C4-2B (cell line): Measurements from ENCODE around the gene SLC16A8.

Source experiments
- H3K27ac ChIP-seq: fragments of 450-650 bp; 2 replicates; pipeline ENCODE4 v1.5.1; 2017
- ZFX ChIP-seq: fragments of 450-650 bp; IDR thresholded peaks from 2 replicates; pipeline ENCODE4 v1.6.1; 2017
- TF ChIP-seq, protein P1 (sequence below): fragments of 450-650 bp; conservative IDR thresholded peaks from 2 replicates; pipeline ENCODE4 v1.5.1; 2017; ENCODE audit warnings: mild to moderate bottlenecking

Gene SLC16A8

GRCh38 chr22:38072322-38073149 is 11.4 kb downstream of the SLC16A8 start:
- TF ChIP-seq, protein P1, sequence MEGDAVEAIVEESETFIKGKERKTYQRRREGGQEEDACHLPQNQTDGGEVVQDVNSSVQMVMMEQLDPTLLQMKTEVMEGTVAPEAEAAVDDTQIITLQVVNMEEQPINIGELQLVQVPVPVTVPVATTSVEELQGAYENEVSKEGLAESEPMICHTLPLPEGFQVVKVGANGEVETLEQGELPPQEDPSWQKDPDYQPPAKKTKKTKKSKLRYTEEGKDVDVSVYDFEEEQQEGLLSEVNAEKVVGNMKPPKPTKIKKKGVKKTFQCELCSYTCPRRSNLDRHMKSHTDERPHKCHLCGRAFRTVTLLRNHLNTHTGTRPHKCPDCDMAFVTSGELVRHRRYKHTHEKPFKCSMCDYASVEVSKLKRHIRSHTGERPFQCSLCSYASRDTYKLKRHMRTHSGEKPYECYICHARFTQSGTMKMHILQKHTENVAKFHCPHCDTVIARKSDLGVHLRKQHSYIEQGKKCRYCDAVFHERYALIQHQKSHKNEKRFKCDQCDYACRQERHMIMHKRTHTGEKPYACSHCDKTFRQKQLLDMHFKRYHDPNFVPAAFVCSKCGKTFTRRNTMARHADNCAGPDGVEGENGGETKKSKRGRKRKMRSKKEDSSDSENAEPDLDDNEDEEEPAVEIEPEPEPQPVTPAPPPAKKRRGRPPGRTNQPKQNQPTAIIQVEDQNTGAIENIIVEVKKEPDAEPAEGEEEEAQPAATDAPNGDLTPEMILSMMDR = no peak
- H3K27ac ChIP-seq = no peak overlapping the region

DNA sequence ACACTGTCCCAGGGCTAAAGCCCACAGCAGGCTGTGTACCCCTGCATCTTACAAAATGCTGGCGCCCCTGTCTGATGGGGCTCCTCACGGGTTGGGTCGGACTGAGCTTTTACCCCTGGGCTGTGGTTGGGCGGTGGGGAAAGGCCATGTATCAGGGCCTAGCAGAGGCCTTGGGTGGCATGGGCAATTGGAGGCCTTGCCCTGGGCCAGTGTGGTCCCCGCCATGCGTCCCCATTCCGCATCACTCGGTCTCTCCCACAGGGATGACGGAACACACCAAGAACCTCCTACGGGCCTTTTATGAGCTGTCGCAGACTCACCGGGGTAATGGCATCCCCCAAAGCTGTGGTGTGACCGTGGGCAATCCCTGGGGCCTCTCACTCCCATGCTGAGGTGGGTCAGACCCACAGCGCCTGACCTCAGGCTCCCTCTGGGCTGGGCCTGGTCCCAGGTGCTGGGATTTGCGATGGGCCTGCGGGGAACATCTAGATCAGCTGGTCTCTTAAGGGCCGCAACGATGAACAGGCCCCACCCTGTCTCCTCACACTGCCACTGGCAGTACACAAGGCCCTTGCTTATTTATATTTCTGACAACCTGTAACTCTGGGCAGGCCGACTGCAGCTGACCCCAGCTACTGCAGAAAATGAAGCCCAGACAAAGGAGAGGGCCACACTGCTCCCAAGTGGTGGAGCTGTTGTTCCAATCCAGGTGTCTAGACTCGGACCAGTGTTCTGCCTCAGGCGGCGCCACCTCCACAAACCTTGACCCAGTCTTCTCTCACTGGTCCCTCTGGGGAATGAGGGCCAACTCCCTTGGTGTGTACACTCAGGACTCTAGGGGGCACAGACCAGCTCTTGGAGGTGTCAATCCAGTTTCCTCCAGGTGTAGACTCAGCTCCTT is 12.3 kb downstream of the SLC16A8 start:
- no peak for TF ChIP-seq ZFX
- TF ChIP-seq, protein P1 = no peak
- H3K27ac ChIP-seq = no peak overlapping the region

- H3K27ac ChIP-seq = no peak overlapping the region
- no peak for TF ChIP-seq ZFX
- TF ChIP-seq, protein P1 = no peak
Observed at GRCh38 chr22:38070250-38070921, 13.6 kb downstream of the SLC16A8 start.

- TF ChIP-seq, protein P1 = no peak
- no peak for TF ChIP-seq ZFX
- H3K27ac ChIP-seq = no peak overlapping the region
Observed at GRCh38 chr22:38069372-38070249, 14.4 kb downstream of the SLC16A8 start.

DNA sequence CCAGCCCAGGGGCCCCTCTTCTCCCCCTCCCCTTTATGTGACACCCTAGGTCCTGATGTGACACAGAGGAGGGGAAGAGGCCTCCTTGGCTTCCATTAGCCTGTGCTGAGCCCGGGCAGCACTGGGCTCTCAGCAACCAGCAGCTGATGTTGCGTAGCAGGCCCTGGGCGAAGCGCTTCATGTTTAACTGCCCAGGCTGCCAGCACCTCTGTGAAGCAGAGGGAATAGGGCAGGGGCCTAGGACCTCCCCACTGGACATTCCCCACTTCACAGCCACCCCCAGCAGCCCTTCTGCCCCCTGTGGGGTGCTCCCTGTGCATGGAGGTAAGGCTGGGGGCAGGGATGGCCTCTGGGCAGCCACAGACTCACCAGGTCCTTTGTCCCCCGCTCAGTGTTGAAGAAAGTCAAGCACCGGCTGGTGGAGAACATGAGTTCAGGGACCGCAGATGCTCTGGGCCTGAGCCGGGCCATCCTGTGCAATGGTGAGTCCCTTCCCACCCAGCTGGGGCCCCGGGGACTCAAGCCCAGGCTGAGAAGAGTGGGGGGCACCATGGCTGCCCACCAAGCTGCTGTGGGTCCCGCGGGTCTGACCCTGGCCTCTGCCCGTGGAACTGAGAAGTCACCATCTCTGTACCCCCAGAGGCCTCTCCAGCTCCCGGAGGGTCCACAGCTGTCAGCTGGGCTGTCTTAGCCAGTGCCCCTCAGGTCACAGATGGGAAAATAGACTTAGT is 15.2 kb downstream of the SLC16A8 start:
- no peak overlapping the region for H3K27ac ChIP-seq
- no peak for TF ChIP-seq ZFX

DNA sequence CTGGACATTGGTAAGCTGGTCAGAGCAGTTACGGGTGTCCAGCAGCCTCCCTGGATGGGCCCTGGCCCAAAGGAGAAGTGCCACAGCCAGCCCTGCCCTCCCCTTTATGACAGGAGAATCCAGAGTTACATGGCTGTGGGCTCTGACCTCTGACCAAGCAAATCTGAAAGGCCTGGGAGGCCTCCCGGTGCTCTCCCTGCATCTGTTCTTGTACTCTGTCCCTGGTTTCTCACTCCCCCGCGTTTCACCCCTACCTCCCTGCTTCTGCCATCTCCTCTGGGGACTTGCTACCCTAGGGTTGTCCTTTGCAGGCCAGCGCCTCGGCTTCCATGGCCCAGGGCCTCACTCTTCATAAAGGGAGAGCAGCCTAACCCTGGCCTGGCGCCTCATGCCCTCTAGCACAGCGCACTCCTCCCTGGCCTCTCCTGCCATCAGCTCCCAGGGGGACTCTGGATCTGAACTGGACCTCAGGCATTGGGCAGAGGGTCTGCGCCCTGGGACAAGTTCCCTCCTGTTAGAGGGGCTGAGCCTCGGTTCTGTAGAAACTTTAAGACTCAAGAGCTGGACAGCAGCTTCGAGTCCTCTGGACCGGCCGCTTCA is 16.1 kb downstream of the SLC16A8 start:
- TF ChIP-seq, protein P1 = no peak
- no peak for TF ChIP-seq ZFX

More for the DNA sequence above, 16.1 kb downstream of the SLC16A8 start:
- H3K27ac ChIP-seq = no peak overlapping the region
